Gastrocnemius medialis (tissue), 4 donors: ENCODE results near the gene IGFL4. TPM values are rescaled to one million over a fixed set of nuclear protein-coding genes. Genes with fewer than 3 reads are reported as not detected.

Experiments
- ATAC-seq, 2 donors: fragments of 150-250 bp; one replicate each; pipeline ENCODE4 v1.9.1; 2016
- DNase-seq, 2 donors: peaks; one replicate each; pipeline ENCODE4 v3.0.0-alpha.2; 2019
- H3K27ac ChIP-seq, 4 donors: fragments of 200-600 bp; sonication (generic); 1 replicate in 1 of 4; 2 replicates in 3 of 4; pipeline ENCODE4 v1.5.1; 2016 to 2018; ENCODE audit warnings: mild to moderate bottlenecking in 2 of 4, moderate library complexity in 1 of 4
- H3K27me3 ChIP-seq, 3 donors: fragments of 200-600 bp; sonication (generic) in 2 of 3; 1 replicate in 1 of 3; 2 replicates in 2 of 3; pipeline versions ENCODE4 v1.5.1 to v1.6.0; 2016 to 2019; ENCODE audit warnings: mild to moderate bottlenecking in 1 of 3, moderate library complexity in 1 of 3
- H3K36me3 ChIP-seq, 2 donors: fragments of 200-600 bp; sonication (generic) in 1 of 2; one replicate each; pipeline ENCODE4 v1.5.1; 2017 to 2018
- H3K4me1 ChIP-seq, 2 donors: fragments of 200-600 bp; sonication (generic) in 1 of 2; one replicate each; pipeline ENCODE4 v1.5.1; 2016 to 2017; ENCODE audit warnings: mild to moderate bottlenecking in 2 of 2
- H3K4me3 ChIP-seq, 4 donors: fragments of 200-600 bp; sonication (generic) in 3 of 4; 1 replicate in 1 of 4; 2 replicates in 3 of 4; pipeline ENCODE4 v1.5.1; 2016 to 2019; ENCODE audit warnings: mild to moderate bottlenecking in 2 of 4
- H3K9me3 ChIP-seq, 3 donors: fragments of 200-600 bp; sonication (generic) in 2 of 3; 1 replicate in 1 of 3; 2 replicates in 2 of 3; pipeline ENCODE4 v1.5.1; 2016 to 2019
- POLR2A ChIP-seq, 2 donors: fragments of 450-650 bp; IDR thresholded peaks; one replicate each; pipeline ENCODE4 v1.6.1; 2017; ENCODE audit warnings: antibody characterized with exemption in 2 of 2, mild to moderate bottlenecking in 2 of 2, moderate library complexity in 2 of 2
- in situ Hi-C, 4 donors: fragments of 200-750 bp; cut with MboI; loops; one replicate each; pipeline versions ENCODE4 v1.15.0 to v1.8.0; 2017; ENCODE audit warnings: low sequenced_read_pairs in 4 of 4
- intact Hi-C: fragments of 100-400 bp; cut with DNase I; formaldehyde crosslinking; loops from one replicate; pipeline ENCODE4 v1.15.1; 2023; ENCODE audit warnings: low total_unique reads
- total RNA-seq, 4 donors: library from RNA; depleted of rRNA; stranded (reverse); fragments of >200 nt; gene quantifications; one replicate each; pipeline versions ENCODE4 v1.1.0 to v1.2.3, GENCODE V29; 2016
- TF ChIP-seq, protein P1 (sequence below), 5 experiments: fragments of 450-650 bp in 3 of 5; fragments of 200-600 bp in 2 of 5; sonication (generic) in 2 of 5; IDR thresholded peaks in 4 of 5; conservative IDR thresholded peaks in 1 of 5; 1 replicate in 4 of 5; 2 replicates in 1 of 5; pipeline ENCODE4 v1.5.1; 2016 to 2019; ENCODE audit warnings: antibody characterized with exemption in 5 of 5, mild to moderate bottlenecking in 3 of 5, moderate library complexity in 3 of 5

The IGFL4 gene
- total RNA-seq, 4 donors from 2014 or later, result not detected

DNA sequence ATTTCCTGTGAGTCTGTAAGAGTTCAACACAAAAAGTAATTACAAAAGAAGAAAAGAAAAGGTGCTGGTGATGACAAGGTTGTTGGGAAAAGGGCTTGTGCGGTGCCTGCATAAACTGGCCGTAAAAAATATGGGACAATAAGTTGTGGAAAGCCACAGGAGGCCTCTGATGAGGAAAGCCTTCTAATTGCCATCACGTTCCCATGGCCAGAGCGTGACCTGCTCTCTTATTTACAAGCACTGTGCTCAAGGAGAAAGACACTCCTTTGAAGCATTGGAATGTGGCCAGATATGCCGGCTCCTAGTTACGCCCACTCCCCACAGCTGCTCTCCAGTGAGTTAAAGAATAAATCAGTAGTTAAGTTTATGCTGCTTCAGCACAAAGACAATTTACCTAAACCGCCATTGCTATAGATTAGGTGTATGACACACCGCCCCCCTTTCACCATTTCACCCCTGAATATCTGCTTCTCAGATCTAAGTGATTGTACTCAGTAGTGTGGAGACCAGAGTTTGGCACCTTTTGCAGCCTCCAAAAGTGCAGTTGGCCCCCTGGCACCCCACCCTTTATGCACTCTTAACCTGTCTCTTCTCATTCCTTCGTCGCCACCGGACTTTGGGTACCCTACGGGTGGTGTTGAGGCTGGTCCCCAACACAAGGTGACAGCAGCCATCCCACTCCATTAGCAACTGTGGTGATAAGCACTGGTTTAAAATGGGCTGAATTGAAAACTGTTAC, 9.8 kb downstream of the IGFL4 start:
- Histone ChIP-seq H3K36me3 (no peaks in the 10 kb centered on the region), H3K27me3 (peaks cover 0 to 19% (median 7%) of the 10 kb centered on the region in 3 donors), H3K4me1 (no peaks in the 10 kb centered on the region), H3K27ac (no peak overlapping the region), H3K4me3 (no peak overlapping the region), H3K9me3 (no peaks in the 10 kb centered on the region)
- intact Hi-C loops, result no loop called here
- in situ Hi-C loops, result no loop called here
- no peak for TF ChIP-seq POLR2A (IDR thresholded peaks at IDR 0.05)
- TF ChIP-seq, protein P1, sequence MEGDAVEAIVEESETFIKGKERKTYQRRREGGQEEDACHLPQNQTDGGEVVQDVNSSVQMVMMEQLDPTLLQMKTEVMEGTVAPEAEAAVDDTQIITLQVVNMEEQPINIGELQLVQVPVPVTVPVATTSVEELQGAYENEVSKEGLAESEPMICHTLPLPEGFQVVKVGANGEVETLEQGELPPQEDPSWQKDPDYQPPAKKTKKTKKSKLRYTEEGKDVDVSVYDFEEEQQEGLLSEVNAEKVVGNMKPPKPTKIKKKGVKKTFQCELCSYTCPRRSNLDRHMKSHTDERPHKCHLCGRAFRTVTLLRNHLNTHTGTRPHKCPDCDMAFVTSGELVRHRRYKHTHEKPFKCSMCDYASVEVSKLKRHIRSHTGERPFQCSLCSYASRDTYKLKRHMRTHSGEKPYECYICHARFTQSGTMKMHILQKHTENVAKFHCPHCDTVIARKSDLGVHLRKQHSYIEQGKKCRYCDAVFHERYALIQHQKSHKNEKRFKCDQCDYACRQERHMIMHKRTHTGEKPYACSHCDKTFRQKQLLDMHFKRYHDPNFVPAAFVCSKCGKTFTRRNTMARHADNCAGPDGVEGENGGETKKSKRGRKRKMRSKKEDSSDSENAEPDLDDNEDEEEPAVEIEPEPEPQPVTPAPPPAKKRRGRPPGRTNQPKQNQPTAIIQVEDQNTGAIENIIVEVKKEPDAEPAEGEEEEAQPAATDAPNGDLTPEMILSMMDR (IDR thresholded peaks at IDR 0.05 in 4 of 5, conservative IDR thresholded peaks at IDR 0.05 in 1 of 5), result no peak
- DNase-seq (no peak), ATAC-seq (no peak)

DNA sequence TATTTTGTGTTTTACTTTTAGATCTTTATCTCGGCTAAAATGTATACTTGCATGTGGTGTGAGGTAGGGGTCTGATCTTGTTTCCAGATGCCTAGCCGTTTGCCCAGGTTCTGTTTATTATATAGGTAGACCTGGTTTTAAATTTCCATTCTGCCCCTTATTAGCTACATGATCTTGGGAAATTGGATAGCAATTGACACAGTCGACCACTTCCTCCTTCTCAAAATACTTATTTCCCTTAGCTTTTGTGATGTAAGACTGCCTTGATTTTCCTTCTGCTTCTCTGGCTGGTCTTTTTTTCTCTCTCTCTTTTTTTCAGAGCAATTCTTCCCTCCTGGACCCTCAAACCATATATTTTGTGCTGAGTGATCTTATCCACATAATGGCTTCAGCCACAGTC, 15.0 kb downstream of the IGFL4 start:
- H3K27me3 ChIP-seq, result peaks cover 42 to 48% (median 43%) of the 10 kb centered on the region in 3 donors
- H3K27ac ChIP-seq, result no peak overlapping the region
- intact Hi-C loops (no loop called here), in situ Hi-C loops (loop anchor here (5.0 to 10.0 kb wide), 3 partner anchors 236 to 241 kb away; no protein-coding TSS in a partner anchor)
- no peaks in the 10 kb centered on the region for H3K36me3 ChIP-seq
- no peak for TF ChIP-seq POLR2A (IDR thresholded peaks at IDR 0.05)
- TF ChIP-seq, protein P1 (IDR thresholded peaks at IDR 0.05 in 4 of 5, conservative IDR thresholded peaks at IDR 0.05 in 1 of 5), result no peak
- DNase-seq, result no peak
- no peak for ATAC-seq
- H3K9me3 ChIP-seq, result no peaks in the 10 kb centered on the region
- H3K4me1 ChIP-seq, result no peaks in the 10 kb centered on the region
- no peak overlapping the region for H3K4me3 ChIP-seq

DNA sequence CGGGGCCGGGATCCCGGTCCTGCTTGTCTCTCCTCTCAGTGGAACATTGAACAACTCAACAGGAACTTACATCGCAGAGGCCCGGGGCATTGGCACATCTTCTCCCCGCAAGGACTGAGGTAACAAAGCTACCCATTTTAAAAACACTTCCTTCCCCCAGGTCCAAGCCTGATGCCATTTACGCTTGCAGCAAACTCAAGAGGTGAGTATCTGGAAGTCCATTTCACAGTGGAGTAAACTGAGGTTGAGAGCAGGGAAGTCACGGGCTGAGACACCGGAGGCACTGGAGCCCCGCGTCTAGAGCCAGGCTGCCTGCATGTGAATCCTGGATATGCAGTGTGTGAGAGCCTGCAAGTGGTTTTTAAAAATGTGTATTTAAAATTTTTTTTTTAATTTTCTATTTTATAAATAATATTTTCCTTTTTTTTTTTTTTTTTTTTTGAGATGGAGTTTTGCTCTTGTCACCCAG, 17.5 kb downstream of the IGFL4 start:
- Histone ChIP-seq H3K27ac (no peak overlapping the region), H3K4me3 (no peak overlapping the region)
- in situ Hi-C loops, result loop anchor here in 1 of 4 donors (10.0 kb wide), 1 partner anchor 241 kb away; no protein-coding TSS in a partner anchor

DNA sequence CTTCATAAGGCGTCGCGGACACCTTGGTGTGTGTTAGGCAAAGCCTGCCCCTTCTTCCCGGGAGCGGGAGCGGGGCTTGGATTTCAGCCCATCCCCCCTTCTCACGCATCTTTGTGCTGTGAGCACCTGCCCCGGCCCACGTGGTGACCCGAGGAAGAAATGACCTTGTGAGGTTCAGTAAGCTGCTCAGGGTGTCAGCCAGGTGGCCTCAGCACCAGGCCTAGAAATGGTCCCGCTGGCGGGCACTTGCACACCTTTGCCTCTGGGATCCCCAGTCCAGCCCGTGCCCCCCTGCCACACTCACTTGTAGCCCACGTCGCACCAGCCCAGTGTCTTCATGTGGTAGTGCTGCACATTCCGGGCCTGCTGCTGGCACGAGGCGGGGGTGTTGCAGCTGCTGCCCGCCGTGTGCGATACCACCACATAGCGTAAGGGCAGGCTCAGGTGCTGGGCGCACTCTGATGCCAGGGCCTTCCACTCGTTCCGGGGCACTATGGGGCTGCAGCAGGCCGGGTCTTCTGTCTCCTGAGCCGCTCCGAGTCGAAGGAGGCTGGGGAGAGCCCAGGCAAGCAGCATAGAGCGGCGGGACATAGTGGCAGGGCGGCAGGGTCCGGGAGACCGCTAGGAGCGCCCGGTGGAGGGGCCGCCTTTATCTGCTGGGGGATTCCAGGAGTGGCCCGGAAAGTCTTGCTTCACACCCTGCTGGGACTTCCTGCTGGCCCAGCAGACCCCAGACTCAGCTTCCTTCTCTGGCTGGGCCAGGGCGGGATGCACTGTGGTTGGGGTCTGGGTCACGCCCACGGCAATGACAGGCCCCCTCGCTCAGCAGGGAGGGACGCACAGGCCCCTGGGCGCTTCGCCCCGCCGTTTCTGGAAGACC, 18.1 kb downstream of the IGFL4 start, which contains the start of gene PGLYRP1:
TSS of gene PGLYRP1 (minus strand) at position 623 of the 880 bp plus-strand sequence. CDS start at position 591, 32 bp downstream.
- Histone ChIP-seq H3K27ac (no peak within 1 kb of the TSS), H3K36me3 (no peaks in the 10 kb centered on the region), H3K4me1 (no peaks in the 10 kb centered on the region), H3K4me3 (no peak within 1 kb of the TSS), H3K9me3 (no peaks in the 10 kb centered on the region), H3K27me3 (peaks cover 42 to 48% (median 43%) of the 10 kb centered on the region in 3 donors)
- ATAC-seq (no peak), DNase-seq (no peak)
- TF ChIP-seq, protein P1 (IDR thresholded peaks at IDR 0.05 in 4 of 5, conservative IDR thresholded peaks at IDR 0.05 in 1 of 5), result no peak
- TF ChIP-seq POLR2A (IDR thresholded peaks at IDR 0.05), result no peak
- in situ Hi-C loops (loop anchor here in 1 of 4 donors (10.0 kb wide), 1 partner anchor 242 kb away; no protein-coding TSS in a partner anchor), intact Hi-C loops (no loop called here)

More for the DNA sequence above, 17.5 kb downstream of the IGFL4 start:
- ATAC-seq (no peak), DNase-seq (no peak)
- TF ChIP-seq POLR2A (IDR thresholded peaks at IDR 0.05), result no peak
- TF ChIP-seq, protein P1 (IDR thresholded peaks at IDR 0.05 in 4 of 5, conservative IDR thresholded peaks at IDR 0.05 in 1 of 5), result no peak
- Histone ChIP-seq H3K9me3 (no peaks in the 10 kb centered on the region), H3K36me3 (no peaks in the 10 kb centered on the region), H3K4me1 (no peaks in the 10 kb centered on the region), H3K27me3 (peaks cover 42 to 48% (median 43%) of the 10 kb centered on the region in 3 donors)
- intact Hi-C loops, result no loop called here
